ENCODE results near the gene RGS9.

The RGS9 gene

GRCh38 chr17:65142247-65142646 lies 5.1 kb downstream of the RGS9 start:
- TF ChIP-seq CTCF (IDR thresholded peaks at IDR 0.05; ENCODE audit: low read depth, low read length, missing control alignments), result no peak
- no peak for DNase-seq (ENCODE audit: low read depth)
- no peak overlapping the region for H3K4me3 ChIP-seq (ENCODE audit: low read depth, low read length)

GRCh38 chr17:65143889-65144604 lies 6.9 kb downstream of the RGS9 start:
- DNase-seq (ENCODE audit: low read depth), result no peak
- no peak for TF ChIP-seq CTCF (IDR thresholded peaks at IDR 0.05; ENCODE audit: low read depth, low read length, missing control alignments)
- H3K4me3 ChIP-seq (ENCODE audit: low read depth, low read length), result no peak overlapping the region

- DNase-seq (ENCODE audit: low read depth), result no peak
- TF ChIP-seq CTCF (IDR thresholded peaks at IDR 0.05; ENCODE audit: low read depth, low read length, missing control alignments), result no peak
- no peak overlapping the region for H3K4me3 ChIP-seq (ENCODE audit: low read depth, low read length)
Observed at GRCh38 chr17:65145743-65146142, 8.6 kb downstream of the RGS9 start.

- TF ChIP-seq CTCF (IDR thresholded peaks at IDR 0.05; ENCODE audit: low read depth, low read length, missing control alignments), result no peak
- no peak overlapping the region for H3K4me3 ChIP-seq (ENCODE audit: low read depth, low read length)
- no peak for DNase-seq (ENCODE audit: low read depth)
Observed at GRCh38 chr17:65147955-65148354, 10.8 kb downstream of the RGS9 start.

- TF ChIP-seq CTCF (IDR thresholded peaks at IDR 0.05; ENCODE audit: low read depth, low read length, missing control alignments), result no peak
- H3K4me3 ChIP-seq (ENCODE audit: low read depth, low read length), result no peak overlapping the region
- no peak for DNase-seq (ENCODE audit: low read depth)
Observed at GRCh38 chr17:65154770-65155589, 17.8 kb downstream of the RGS9 start.

- no peak for TF ChIP-seq CTCF (IDR thresholded peaks at IDR 0.05; ENCODE audit: low read depth, low read length, missing control alignments)
- DNase-seq (ENCODE audit: low read depth), result no peak
- H3K4me3 ChIP-seq (ENCODE audit: low read depth, low read length), result no peak overlapping the region
Observed at GRCh38 chr17:65155622-65156021, 18.5 kb downstream of the RGS9 start.

All from GM12864 (cell line).